K562 (cell line): ENCODE results near the gene ARF1. TPM values are rescaled to one million over a fixed set of nuclear protein-coding genes. Genes with fewer than 3 reads are reported as not detected.

Experiments
- ATF1 ChIP-seq, 2 experiments: fragments of 450-650 bp in 1 of 2; IDR thresholded peaks; 2 replicates each; pipeline ENCODE4 v1.6.1; 2016; ENCODE audit warnings: missing compliant biosample characterization in 1 of 2, missing genetic modification characterization in 1 of 2
- ATF6 ChIP-seq: sonication (generic); formaldehyde crosslinking; IDR thresholded peaks from 2 replicates; pipeline ENCODE4 v1.4.0; 2020; ENCODE audit warnings: mild to moderate bottlenecking, missing genetic modification reagents
- CTBP1 ChIP-seq: fragments of 450-650 bp; IDR thresholded peaks from 2 replicates; pipeline ENCODE4 v1.6.1; 2016; ENCODE audit warnings: borderline replicate concordance
- HIVEP1 ChIP-seq: fragments of 250-450 bp; sonication (Bioruptor Pico); IDR thresholded peaks from 2 replicates; pipeline ENCODE4 v1.4.0; 2020; ENCODE audit warnings: mild to moderate bottlenecking
- HMGN3 ChIP-seq: IDR thresholded peaks from 2 replicates; pipeline ENCODE4 v1.6.1; 2011; ENCODE audit warnings: borderline replicate concordance, low read depth, mild to moderate bottlenecking, mixed read lengths, low read length; ENCODE audit not compliant: insufficient read length; ENCODE audit errors: extremely low read depth
- HSF4 ChIP-seq: fragments of 250-450 bp; sonication (Bioruptor Pico); IDR thresholded peaks from 2 replicates; pipeline ENCODE4 v2.1.2; 2022; ENCODE audit warnings: mild to moderate bottlenecking, moderate library complexity, borderline replicate concordance
- ILF3 ChIP-seq: fragments of 450-650 bp; IDR thresholded peaks from 2 replicates; pipeline ENCODE4 v1.6.1; 2018; ENCODE audit warnings: antibody characterized with exemption, mild to moderate bottlenecking, moderate library complexity, borderline replicate concordance
- MBD1 ChIP-seq: fragments of 250-450 bp; sonication (Bioruptor Pico); IDR thresholded peaks from 2 replicates; pipeline ENCODE4 v1.8.0; 2022; ENCODE audit warnings: inconsistent platforms
- MBD2 ChIP-seq: sonication (generic); IDR thresholded peaks from 2 replicates; pipeline ENCODE4 v1.6.1; 2016; ENCODE audit warnings: low read depth, borderline replicate concordance
- NFE2 ChIP-seq: IDR thresholded peaks from 2 replicates; pipeline ENCODE4 v1.6.1; 2014; ENCODE audit warnings: antibody characterized with exemption, low read depth
- NONO ChIP-seq, 2 experiments: fragments of 200-400 bp in 1 of 2; fragments of 450-650 bp in 1 of 2; formaldehyde crosslinking in 1 of 2; IDR thresholded peaks; 2 replicates each; pipeline ENCODE4 v1.6.1; 2017; ENCODE audit warnings: low read depth in 2 of 2, mild to moderate bottlenecking in 2 of 2, moderate library complexity in 2 of 2, low read length in 1 of 2
- TBL1XR1 ChIP-seq, 2 experiments: IDR thresholded peaks; 2 replicates each; pipeline ENCODE4 v1.6.1; 2012; ENCODE audit warnings: improper control_type of control experiment in 2 of 2, low read length in 2 of 2, mild to moderate bottlenecking in 1 of 2
- TCF7 ChIP-seq: sonication (generic); IDR thresholded peaks from 2 replicates; pipeline ENCODE4 v1.6.1; 2016; ENCODE audit warnings: antibody characterized with exemption, borderline replicate concordance
- TEAD1 ChIP-seq, 2 experiments: fragments of 450-650 bp in 1 of 2; sonication (generic) in 1 of 2; formaldehyde crosslinking; IDR thresholded peaks; 2 replicates each; pipeline versions ENCODE4 v1.4.0 to v1.8.0; 2020 to 2022; ENCODE audit warnings: mild to moderate bottlenecking in 2 of 2, missing genetic modification reagents in 1 of 2
- THAP7 ChIP-seq: fragments of 250-450 bp; sonication (Bioruptor Pico); IDR thresholded peaks from 2 replicates; pipeline ENCODE4 v1.5.0; 2021
- ZFP1 ChIP-seq: fragments of 450-650 bp; formaldehyde crosslinking; IDR thresholded peaks from 2 replicates; pipeline ENCODE4 v1.4.0; 2020; ENCODE audit warnings: mild to moderate bottlenecking, mixed read lengths
- ZNF583 ChIP-seq: fragments of 250-450 bp; sonication (Bioruptor Pico); IDR thresholded peaks from 2 replicates; pipeline ENCODE4 v1.4.0; 2020
- polyA plus RNA-seq, 8 experiments: library from polyadenylated mRNA; depleted of rRNA in 4 of 8; stranded (reverse) in 5 of 8; unstranded in 3 of 8; fragments of >200 nt; fragmentation: Nextera tagmentation in 2 of 8; fragmentation: Illumina TruSeq in 1 of 8; extraction: Ambion mirVana in 2 of 8; extraction: Trizol in 1 of 8; gene quantifications; 2 replicates each; pipeline versions ENCODE4 v1.2.1 to v1.2.3, GENCODE V29; 2011 to 2014; ENCODE audit warnings: inconsistent platforms in 1 of 8, missing spikeins in 1 of 8
- total RNA-seq, 7 experiments: library from RNA; depleted of rRNA in 6 of 7; stranded (reverse); fragments of >200 nt in 6 of 7; fragmentation: Illumina TruSeq in 2 of 7; extraction: Trizol in 2 of 7; gene quantifications; 2 replicates each; pipeline versions ENCODE4 v1.2.1 to v1.2.3, GENCODE V29; 2011 to 2021; ENCODE audit warnings: low replicate concordance in 1 of 7
- TF ChIP-seq, protein P1 (sequence below), 2 experiments: fragments of 450-650 bp; conservative IDR thresholded peaks; 2 replicates each; pipeline ENCODE4 v1.6.1; 2017; ENCODE audit warnings: mild to moderate bottlenecking in 2 of 2, moderate library complexity in 2 of 2
- TF ChIP-seq, protein P2 (sequence below): sonication (generic); formaldehyde crosslinking; IDR thresholded peaks from 2 replicates; pipeline ENCODE4 v1.8.1; 2022; ENCODE audit warnings: missing genetic modification reagents

ARF1 gene
- total and polyA plus RNA-seq, 9 of the 15 experiments (the other 6 are each of a cell fraction or from before 2014, with no cell fraction given), result 69.8 to 593 (median 325) TPM

DNA sequence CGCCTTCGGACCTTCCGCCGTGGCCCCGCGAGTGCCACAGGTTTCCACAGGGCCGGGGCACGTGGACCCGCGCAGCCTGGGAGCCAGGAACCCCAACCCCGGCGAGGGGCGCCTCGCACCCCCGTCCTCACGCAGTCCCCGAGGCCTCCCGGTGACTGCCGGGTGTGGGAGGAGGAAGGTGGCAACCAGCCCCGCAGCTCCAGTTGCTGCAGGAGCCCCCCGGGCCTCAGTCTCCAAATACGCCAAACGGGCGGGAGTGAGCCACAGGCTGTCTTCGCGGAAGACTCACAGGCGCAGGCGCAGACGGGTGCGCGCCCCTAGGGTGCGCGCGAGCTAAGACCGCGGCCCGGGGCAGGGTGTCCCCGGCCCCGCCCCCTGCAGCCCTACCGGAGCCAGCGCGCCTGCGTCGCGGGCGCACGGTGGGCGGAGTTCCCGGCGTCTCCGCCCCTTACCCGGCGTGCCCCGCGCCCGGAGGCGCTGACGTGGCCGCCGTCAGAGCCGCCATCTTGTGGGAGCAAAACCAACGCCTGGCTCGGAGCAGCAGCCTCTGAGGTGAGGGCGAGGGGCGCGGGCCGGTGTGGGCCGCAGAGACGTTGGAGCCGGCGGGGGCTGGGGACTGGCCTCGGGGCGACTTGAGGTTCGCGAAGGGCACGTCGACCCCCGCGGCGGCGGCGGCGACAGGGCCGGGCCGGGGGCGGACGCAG, at the start of gene ARF1 (continued):
- TF ChIP-seq ILF3 (peak; percentile 94; the same call in 1 of the 2 replicates), NFE2 (no peak), HIVEP1 (CRISPR knock-in tag) (0 out of 2 replicates have a peak, but pooled peaks have one; percentile 47), ZNF583 (CRISPR knock-in tag) (peak; percentile 86), TCF7 (peak; percentile 54), TBL1XR1 (IDR thresholded peaks at IDR 0.05; ENCODE audit: low read length in 2 of 2) (no peak), MBD2 (peak; percentile 80; the same call in 1 of the 2 replicates), THAP7 (CRISPR knock-in tag) (peak; percentile 60; the same call in 1 of the 2 replicates), NONO (IDR thresholded peaks at IDR 0.05; ENCODE audit: low read depth in 2 of 2, low read length in 1 of 2) (peak in 1 of 2 experiments; percentile 90; a peak in 3 of 4 replicates), ZFP1 (CRISPR knock-in tag) (0 out of 2 replicates have a peak, but pooled peaks have one; percentile 47), ATF6 (peak; percentile 97), TEAD1 (CRISPR knock-in tag; IDR thresholded peaks at IDR 0.05) (peak; percentile 46 to 62; a peak in 3 of 4 replicates), MBD1 (no peak), CTBP1 (peak; percentile 77), ATF1 (CRISPR knock-in tag; IDR thresholded peaks at IDR 0.05) (peak; percentile 69; the same call in 1 of the 2 replicates), ATF1 (tag; IDR thresholded peaks at IDR 0.05) (peak; percentile 96), HSF4 (CRISPR knock-in tag) (no peak), HMGN3 (peak; percentile 94)
- TF ChIP-seq, protein P1, sequence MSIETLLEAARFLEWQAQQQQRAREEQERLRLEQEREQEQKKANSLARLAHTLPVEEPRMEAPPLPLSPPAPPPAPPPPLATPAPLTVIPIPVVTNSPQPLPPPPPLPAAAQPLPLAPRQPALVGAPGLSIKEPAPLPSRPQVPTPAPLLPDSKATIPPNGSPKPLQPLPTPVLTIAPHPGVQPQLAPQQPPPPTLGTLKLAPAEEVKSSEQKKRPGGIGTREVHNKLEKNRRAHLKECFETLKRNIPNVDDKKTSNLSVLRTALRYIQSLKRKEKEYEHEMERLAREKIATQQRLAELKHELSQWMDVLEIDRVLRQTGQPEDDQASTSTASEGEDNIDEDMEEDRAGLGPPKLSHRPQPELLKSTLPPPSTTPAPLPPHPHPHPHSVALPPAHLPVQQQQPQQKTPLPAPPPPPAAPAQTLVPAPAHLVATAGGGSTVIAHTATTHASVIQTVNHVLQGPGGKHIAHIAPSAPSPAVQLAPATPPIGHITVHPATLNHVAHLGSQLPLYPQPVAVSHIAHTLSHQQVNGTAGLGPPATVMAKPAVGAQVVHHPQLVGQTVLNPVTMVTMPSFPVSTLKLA (conservative IDR thresholded peaks at IDR 0.05), result peak; percentile 62 to 80; a peak in 3 of 4 replicates
- TF ChIP-seq, protein P2, sequence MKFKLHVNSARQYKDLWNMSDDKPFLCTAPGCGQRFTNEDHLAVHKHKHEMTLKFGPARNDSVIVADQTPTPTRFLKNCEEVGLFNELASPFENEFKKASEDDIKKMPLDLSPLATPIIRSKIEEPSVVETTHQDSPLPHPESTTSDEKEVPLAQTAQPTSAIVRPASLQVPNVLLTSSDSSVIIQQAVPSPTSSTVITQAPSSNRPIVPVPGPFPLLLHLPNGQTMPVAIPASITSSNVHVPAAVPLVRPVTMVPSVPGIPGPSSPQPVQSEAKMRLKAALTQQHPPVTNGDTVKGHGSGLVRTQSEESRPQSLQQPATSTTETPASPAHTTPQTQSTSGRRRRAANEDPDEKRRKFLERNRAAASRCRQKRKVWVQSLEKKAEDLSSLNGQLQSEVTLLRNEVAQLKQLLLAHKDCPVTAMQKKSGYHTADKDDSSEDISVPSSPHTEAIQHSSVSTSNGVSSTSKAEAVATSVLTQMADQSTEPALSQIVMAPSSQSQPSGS (CRISPR knock-in tag), result 0 out of 2 replicates have a peak, but pooled peaks have one; percentile 64
